ENCODE measurements around the gene SLC39A12. TPM values are rescaled to one million over a fixed set of nuclear protein-coding genes. Genes with fewer than 3 reads are reported as not detected.

Gene SLC39A12
- total RNA-seq, 3 donors from 2014 or later (not counting 1 experiment from before 2014, with no cell fraction given), result not detected

DNA sequence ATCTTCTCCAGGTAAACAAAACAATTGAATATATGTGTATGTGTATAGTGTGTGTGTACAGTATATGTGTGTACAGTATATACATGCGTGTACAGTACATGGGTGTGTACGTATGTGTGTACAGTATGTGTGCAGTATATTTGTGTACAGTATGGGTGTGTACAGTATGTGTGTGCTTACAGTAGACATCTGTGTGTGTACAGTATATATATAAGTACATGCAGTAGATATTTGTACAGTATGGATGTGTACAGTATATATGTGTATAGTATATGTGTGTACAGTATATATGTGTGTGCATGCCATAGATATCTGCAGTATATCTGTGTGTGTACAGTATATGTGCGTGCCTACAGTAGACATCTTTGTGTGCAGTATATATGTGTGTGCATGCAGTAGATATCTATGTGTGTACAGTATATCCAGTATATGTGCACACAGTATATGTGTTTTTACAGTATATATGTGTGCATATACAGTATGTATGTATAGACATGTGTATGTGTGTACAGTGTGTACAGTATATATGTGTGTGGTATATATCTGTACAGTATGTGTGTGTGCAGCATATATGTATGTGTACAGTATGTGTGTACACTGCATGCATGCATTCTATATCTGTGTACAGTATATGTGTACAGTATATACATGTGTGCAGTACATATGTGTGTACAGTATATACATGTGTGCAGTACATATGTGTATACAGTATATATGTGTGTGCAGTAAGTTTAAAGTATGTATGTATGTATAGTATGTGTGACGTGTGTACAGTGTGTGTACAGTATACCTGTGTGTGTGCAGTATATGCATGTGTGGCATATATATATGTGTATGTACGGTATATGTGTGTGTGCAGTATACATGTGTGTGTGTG, 37.3 kb upstream of the SLC39A12 start:
- Histone ChIP-seq H3K4me3 (ENCODE audit: low read length) (no peak overlapping the region), H3K9me3 (ENCODE audit: control insufficient read depth, insufficient read depth, low read length) (no peaks in the 10 kb centered on the region), H3K27me3 (ENCODE audit: control insufficient read depth, insufficient read depth, low read length) (no peaks in the 10 kb centered on the region), H3K27ac (ENCODE audit: low read length) (no peak overlapping the region), H3K4me1 (ENCODE audit: control insufficient read depth, insufficient read depth, low read length) (no peaks in the 10 kb centered on the region), H3K36me3 (ENCODE audit: control insufficient read depth, insufficient read depth, low read length) (no peaks in the 10 kb centered on the region)
- Mint-ChIP-seq H3K4me1 (no peaks in the 10 kb centered on the region), H3K27ac (no peak overlapping the region), H3K4me3 (no peak overlapping the region), H3K9me3 (peaks cover 0 to 3% of the 10 kb centered on the region in 2 donors), H3K27me3 (ENCODE audit: low read depth in 2 of 2) (no peaks in the 10 kb centered on the region), H3K36me3 (no peaks in the 10 kb centered on the region)
- WGBS (ENCODE audit: insufficient coverage), result 87% methylated on average over 5 of the region's 5 CpGs
- TF ChIP-seq CTCF (IDR thresholded peaks at IDR 0.05), result no peak
- DNase-seq (no peak), ATAC-seq (peak in 1 of 3 donors; percentile 60)
- intact Hi-C loops (cut with micrococcal nuclease), result no loop called here

DNA sequence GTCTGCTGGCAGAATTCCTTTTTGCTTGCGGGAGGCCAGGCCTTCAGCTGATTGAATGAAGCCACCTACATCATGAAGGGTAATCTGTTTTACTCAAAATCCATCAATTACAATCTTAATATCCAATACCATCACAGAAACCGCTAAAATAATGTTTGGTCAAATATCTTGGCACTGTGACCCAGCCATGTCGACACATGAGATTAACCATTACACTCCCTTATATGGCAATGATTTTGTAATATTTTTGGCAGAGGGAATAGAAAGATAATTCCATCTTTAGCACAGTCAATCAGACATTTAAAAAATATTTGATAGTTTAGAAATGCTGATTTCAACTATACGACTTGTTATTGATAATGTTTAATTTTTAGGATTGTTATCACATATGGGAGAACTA, 36.5 kb upstream of the SLC39A12 start:
- Histone ChIP-seq H3K4me3 (ENCODE audit: low read length) (no peak overlapping the region), H3K27ac (ENCODE audit: low read length) (no peak overlapping the region), H3K9me3 (ENCODE audit: control insufficient read depth, insufficient read depth, low read length) (no peaks in the 10 kb centered on the region), H3K36me3 (ENCODE audit: control insufficient read depth, insufficient read depth, low read length) (no peaks in the 10 kb centered on the region), H3K27me3 (ENCODE audit: control insufficient read depth, insufficient read depth, low read length) (no peaks in the 10 kb centered on the region), H3K4me1 (ENCODE audit: control insufficient read depth, insufficient read depth, low read length) (no peaks in the 10 kb centered on the region)
- Mint-ChIP-seq H3K27me3 (ENCODE audit: low read depth in 2 of 2) (no peaks in the 10 kb centered on the region), H3K4me3 (no peak overlapping the region), H3K9me3 (peaks cover 0 to 3% of the 10 kb centered on the region in 2 donors), H3K27ac (no peak overlapping the region), H3K36me3 (no peaks in the 10 kb centered on the region), H3K4me1 (no peaks in the 10 kb centered on the region)
- DNase-seq, result no peak
- 92% methylated on average over 2 of the region's 4 CpGs for WGBS (ENCODE audit: insufficient coverage)
- no peak for TF ChIP-seq CTCF (IDR thresholded peaks at IDR 0.05)
- ATAC-seq, result no peak
- intact Hi-C loops (cut with micrococcal nuclease), result no loop called here

GRCh38 chr10:17918187-17918903, 33.4 kb upstream of the SLC39A12 start:
- TF ChIP-seq CTCF (IDR thresholded peaks at IDR 0.05), result no peak
- no peak overlapping the region for H3K4me3 Mint-ChIP-seq
- H3K9me3 Mint-ChIP-seq, result peaks cover 0 to 3% of the 10 kb centered on the region in 2 donors
- DNase-seq (no peak), ATAC-seq (no peak)
- H3K4me3 ChIP-seq (ENCODE audit: low read length), result no peak overlapping the region
- intact Hi-C loops (cut with micrococcal nuclease), result no loop called here
- H3K36me3 Mint-ChIP-seq, result no peaks in the 10 kb centered on the region
- no peaks in the 10 kb centered on the region for H3K27me3 Mint-ChIP-seq (ENCODE audit: low read depth in 2 of 2)
- H3K36me3 ChIP-seq (ENCODE audit: control insufficient read depth, insufficient read depth, low read length), result no peaks in the 10 kb centered on the region
- H3K27me3 ChIP-seq (ENCODE audit: control insufficient read depth, insufficient read depth, low read length), result no peaks in the 10 kb centered on the region
- no peak overlapping the region for H3K27ac ChIP-seq (ENCODE audit: low read length)
- WGBS (ENCODE audit: insufficient coverage), result 84% methylated on average over 10 of the region's 12 CpGs
- no peaks in the 10 kb centered on the region for H3K4me1 ChIP-seq (ENCODE audit: control insufficient read depth, insufficient read depth, low read length)
- H3K9me3 ChIP-seq (ENCODE audit: control insufficient read depth, insufficient read depth, low read length), result no peaks in the 10 kb centered on the region
- H3K4me1 Mint-ChIP-seq, result no peaks in the 10 kb centered on the region
- no peak overlapping the region for H3K27ac Mint-ChIP-seq

Measured in natural killer cell (primary cell).